Breast epithelium (tissue), 3 donors: ENCODE measurements around the gene POLR3K.

Experiments
- POLR2A ChIP-seq: fragments of 450-650 bp; IDR thresholded peaks from one replicate; pipeline ENCODE4 v1.6.1; 2016; ENCODE audit warnings: antibody characterized with exemption, mild to moderate bottlenecking, moderate library complexity
- POLR2AphosphoS5 ChIP-seq, 3 donors: sonication (generic); formaldehyde crosslinking; IDR thresholded peaks; one replicate each; pipeline ENCODE4 v1.6.1; 2017; ENCODE audit warnings: antibody characterized with exemption in 3 of 3
- TF ChIP-seq, protein P1 (sequence below), 3 donors: fragments of 450-650 bp; IDR thresholded peaks; one replicate each; pipeline ENCODE4 v1.5.1; 2016 to 2017; ENCODE audit warnings: antibody characterized with exemption in 3 of 3, mild to moderate bottlenecking in 3 of 3, moderate library complexity in 3 of 3

- TF ChIP-seq, protein P1, sequence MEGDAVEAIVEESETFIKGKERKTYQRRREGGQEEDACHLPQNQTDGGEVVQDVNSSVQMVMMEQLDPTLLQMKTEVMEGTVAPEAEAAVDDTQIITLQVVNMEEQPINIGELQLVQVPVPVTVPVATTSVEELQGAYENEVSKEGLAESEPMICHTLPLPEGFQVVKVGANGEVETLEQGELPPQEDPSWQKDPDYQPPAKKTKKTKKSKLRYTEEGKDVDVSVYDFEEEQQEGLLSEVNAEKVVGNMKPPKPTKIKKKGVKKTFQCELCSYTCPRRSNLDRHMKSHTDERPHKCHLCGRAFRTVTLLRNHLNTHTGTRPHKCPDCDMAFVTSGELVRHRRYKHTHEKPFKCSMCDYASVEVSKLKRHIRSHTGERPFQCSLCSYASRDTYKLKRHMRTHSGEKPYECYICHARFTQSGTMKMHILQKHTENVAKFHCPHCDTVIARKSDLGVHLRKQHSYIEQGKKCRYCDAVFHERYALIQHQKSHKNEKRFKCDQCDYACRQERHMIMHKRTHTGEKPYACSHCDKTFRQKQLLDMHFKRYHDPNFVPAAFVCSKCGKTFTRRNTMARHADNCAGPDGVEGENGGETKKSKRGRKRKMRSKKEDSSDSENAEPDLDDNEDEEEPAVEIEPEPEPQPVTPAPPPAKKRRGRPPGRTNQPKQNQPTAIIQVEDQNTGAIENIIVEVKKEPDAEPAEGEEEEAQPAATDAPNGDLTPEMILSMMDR (IDR thresholded peaks at IDR 0.05), result peak; percentile 13 to 31 (median 17)
- TF ChIP-seq POLR2AphosphoS5 (IDR thresholded peaks at IDR 0.05) (peak in 2 of 3 donors; percentile 46 to 63), POLR2A (no peak)
Observed at GRCh38 chr16:75580-76501, 22.4 kb upstream of the POLR3K start.
